ENCODE measurements around the gene SSPN.

SSPN gene

GRCh38 chr12:26283617-26284016, 88.2 kb downstream of the SSPN start:
- Histone ChIP-seq H3K9ac (ENCODE audit: low read length) (no peak overlapping the region), H3K27me3 (ENCODE audit: insufficient read depth, low read length, poor library complexity) (no peaks in the 10 kb centered on the region), H2AK5ac (ENCODE audit: low read length) (no peak overlapping the region), H4K5ac (ENCODE audit: low read length) (no peak overlapping the region), H3K36me3 (ENCODE audit: control insufficient read depth, insufficient read depth, low read length) (no peaks in the 10 kb centered on the region), H3K56ac (ENCODE audit: low read length) (no peak overlapping the region), H2BK15ac (replicated peaks; ENCODE audit: low read depth) (no peak overlapping the region), H3K4me1 (ENCODE audit: control insufficient read depth, low read depth, low read length) (no peaks in the 10 kb centered on the region), H3K79me2 (ENCODE audit: control insufficient read depth, insufficient read depth, low read length) (no peaks in the 10 kb centered on the region), H3K4me2 (ENCODE audit: low read length) (no peak overlapping the region), H3K23ac (ENCODE audit: low read length) (no peak overlapping the region), H2BK5ac (ENCODE audit: low read length) (no peak overlapping the region), H4K8ac (ENCODE audit: low read depth, low read length) (no peak overlapping the region), H3K4ac (ENCODE audit: low read depth, low read length) (no peak overlapping the region), H2BK120ac (ENCODE audit: low read depth, low read length) (no peak overlapping the region), H3K27ac (ENCODE audit: low read depth, low read length) (no peak overlapping the region), H3K4me3 (ENCODE audit: low read length) (no peak overlapping the region), H3K18ac (ENCODE audit: low read length) (no peak overlapping the region), H3K79me1 (ENCODE audit: low read length) (no peaks in the 10 kb centered on the region)
- WGBS (ENCODE audit: extremely low coverage, insufficient coverage, low lambda C conversion rate) = no CpG with 5 or more reads among the region's 2 CpGs
- no peak for DNase-seq

- Histone ChIP-seq H3K79me1 (ENCODE audit: low read length) (no peaks in the 10 kb centered on the region), H3K4ac (ENCODE audit: low read depth, low read length) (no peak overlapping the region), H2BK15ac (replicated peaks; ENCODE audit: low read depth) (no peak overlapping the region), H3K9ac (ENCODE audit: low read length) (no peak overlapping the region), H2AK5ac (ENCODE audit: low read length) (no peak overlapping the region), H3K79me2 (ENCODE audit: control insufficient read depth, insufficient read depth, low read length) (no peaks in the 10 kb centered on the region), H2BK120ac (ENCODE audit: low read depth, low read length) (no peak overlapping the region), H3K27ac (ENCODE audit: low read depth, low read length) (no peak overlapping the region), H3K27me3 (ENCODE audit: insufficient read depth, low read length, poor library complexity) (no peaks in the 10 kb centered on the region), H4K5ac (ENCODE audit: low read length) (no peak overlapping the region), H2BK5ac (ENCODE audit: low read length) (no peak overlapping the region), H3K18ac (ENCODE audit: low read length) (no peak overlapping the region), H3K4me1 (ENCODE audit: control insufficient read depth, low read depth, low read length) (no peaks in the 10 kb centered on the region), H4K8ac (ENCODE audit: low read depth, low read length) (no peak overlapping the region), H3K23ac (ENCODE audit: low read length) (no peak overlapping the region), H3K56ac (ENCODE audit: low read length) (no peak overlapping the region), H3K4me3 (ENCODE audit: low read length) (no peak overlapping the region), H3K36me3 (ENCODE audit: control insufficient read depth, insufficient read depth, low read length) (no peaks in the 10 kb centered on the region), H3K4me2 (ENCODE audit: low read length) (no peak overlapping the region)
- no CpG with 5 or more reads among the region's 1 CpG for WGBS (ENCODE audit: extremely low coverage, insufficient coverage, low lambda C conversion rate)
- no peak for DNase-seq
Measured at GRCh38 chr12:26285401-26285800, 90.0 kb downstream of the SSPN start.

GRCh38 chr12:26286186-26286585, 90.8 kb downstream of the SSPN start:
- H3K18ac ChIP-seq (ENCODE audit: low read length) = no peak overlapping the region
- H4K8ac ChIP-seq (ENCODE audit: low read depth, low read length) = no peak overlapping the region
- no peak overlapping the region for H4K5ac ChIP-seq (ENCODE audit: low read length)
- no peaks in the 10 kb centered on the region for H3K36me3 ChIP-seq (ENCODE audit: control insufficient read depth, insufficient read depth, low read length)
- H3K79me1 ChIP-seq (ENCODE audit: low read length) = no peaks in the 10 kb centered on the region
- H2BK15ac ChIP-seq (replicated peaks; ENCODE audit: low read depth) = no peak overlapping the region
- no peak overlapping the region for H2AK5ac ChIP-seq (ENCODE audit: low read length)
- no peaks in the 10 kb centered on the region for H3K27me3 ChIP-seq (ENCODE audit: insufficient read depth, low read length, poor library complexity)
- H3K4me3 ChIP-seq (ENCODE audit: low read length) = no peak overlapping the region
- H3K4ac ChIP-seq (ENCODE audit: low read depth, low read length) = no peak overlapping the region
- no peak overlapping the region for H3K9ac ChIP-seq (ENCODE audit: low read length)
- H3K4me2 ChIP-seq (ENCODE audit: low read length) = no peak overlapping the region
- no peak overlapping the region for H2BK5ac ChIP-seq (ENCODE audit: low read length)
- no peak overlapping the region for H3K23ac ChIP-seq (ENCODE audit: low read length)
- no peak overlapping the region for H3K56ac ChIP-seq (ENCODE audit: low read length)
- WGBS (ENCODE audit: extremely low coverage, insufficient coverage, low lambda C conversion rate) = no CpG with 5 or more reads among the region's 6 CpGs
- no peaks in the 10 kb centered on the region for H3K4me1 ChIP-seq (ENCODE audit: control insufficient read depth, low read depth, low read length)
- no peaks in the 10 kb centered on the region for H3K79me2 ChIP-seq (ENCODE audit: control insufficient read depth, insufficient read depth, low read length)
- DNase-seq = no peak
- H2BK120ac ChIP-seq (ENCODE audit: low read depth, low read length) = no peak overlapping the region
- H3K27ac ChIP-seq (ENCODE audit: low read depth, low read length) = no peak overlapping the region

- Histone ChIP-seq H3K4ac (ENCODE audit: low read depth, low read length) (no peak overlapping the region), H3K36me3 (ENCODE audit: control insufficient read depth, insufficient read depth, low read length) (no peaks in the 10 kb centered on the region), H3K9ac (ENCODE audit: low read length) (no peak overlapping the region), H4K8ac (ENCODE audit: low read depth, low read length) (no peak overlapping the region), H3K23ac (ENCODE audit: low read length) (no peak overlapping the region), H4K5ac (ENCODE audit: low read length) (no peak overlapping the region), H3K27me3 (ENCODE audit: insufficient read depth, low read length, poor library complexity) (no peaks in the 10 kb centered on the region), H3K4me1 (ENCODE audit: control insufficient read depth, low read depth, low read length) (no peaks in the 10 kb centered on the region), H3K4me2 (ENCODE audit: low read length) (no peak overlapping the region), H2AK5ac (ENCODE audit: low read length) (no peak overlapping the region), H3K27ac (ENCODE audit: low read depth, low read length) (no peak overlapping the region), H3K18ac (ENCODE audit: low read length) (no peak overlapping the region), H2BK5ac (ENCODE audit: low read length) (no peak overlapping the region), H3K79me2 (ENCODE audit: control insufficient read depth, insufficient read depth, low read length) (no peaks in the 10 kb centered on the region), H2BK120ac (ENCODE audit: low read depth, low read length) (no peak overlapping the region), H3K56ac (ENCODE audit: low read length) (no peak overlapping the region), H3K79me1 (ENCODE audit: low read length) (no peaks in the 10 kb centered on the region), H2BK15ac (replicated peaks; ENCODE audit: low read depth) (no peak overlapping the region), H3K4me3 (ENCODE audit: low read length) (no peak overlapping the region)
- no peak for DNase-seq
- no CpG with 5 or more reads among the region's 14 CpGs for WGBS (ENCODE audit: extremely low coverage, insufficient coverage, low lambda C conversion rate)
Measured at GRCh38 chr12:26287671-26288381, 92.5 kb downstream of the SSPN start.

- Histone ChIP-seq H3K56ac (ENCODE audit: low read length) (no peak overlapping the region), H3K27me3 (ENCODE audit: insufficient read depth, low read length, poor library complexity) (no peaks in the 10 kb centered on the region), H3K18ac (ENCODE audit: low read length) (no peak overlapping the region), H3K79me1 (ENCODE audit: low read length) (no peaks in the 10 kb centered on the region), H3K79me2 (ENCODE audit: control insufficient read depth, insufficient read depth, low read length) (no peaks in the 10 kb centered on the region), H3K27ac (ENCODE audit: low read depth, low read length) (no peak overlapping the region), H3K23ac (ENCODE audit: low read length) (no peak overlapping the region), H2BK15ac (replicated peaks; ENCODE audit: low read depth) (no peak overlapping the region), H4K8ac (ENCODE audit: low read depth, low read length) (no peak overlapping the region), H3K36me3 (ENCODE audit: control insufficient read depth, insufficient read depth, low read length) (no peaks in the 10 kb centered on the region), H3K4ac (ENCODE audit: low read depth, low read length) (no peak overlapping the region), H3K4me3 (ENCODE audit: low read length) (no peak overlapping the region), H4K5ac (ENCODE audit: low read length) (no peak overlapping the region), H2BK5ac (ENCODE audit: low read length) (no peak overlapping the region), H2BK120ac (ENCODE audit: low read depth, low read length) (no peak overlapping the region), H3K4me1 (ENCODE audit: control insufficient read depth, low read depth, low read length) (no peaks in the 10 kb centered on the region), H2AK5ac (ENCODE audit: low read length) (no peak overlapping the region), H3K9ac (ENCODE audit: low read length) (no peak overlapping the region), H3K4me2 (ENCODE audit: low read length) (no peak overlapping the region)
- whole genome bisulfite sequencing (ENCODE audit: extremely low coverage, insufficient coverage, low lambda C conversion rate) = no CpG with 5 or more reads among the region's 2 CpGs
- no peak for DNase-seq
Measured at GRCh38 chr12:26290565-26290964, 95.2 kb downstream of the SSPN start.

- Histone ChIP-seq H3K27me3 (ENCODE audit: insufficient read depth, low read length, poor library complexity) (no peaks in the 10 kb centered on the region), H3K23ac (ENCODE audit: low read length) (no peak overlapping the region), H2BK120ac (ENCODE audit: low read depth, low read length) (no peak overlapping the region), H3K4me3 (ENCODE audit: low read length) (no peak overlapping the region), H3K4ac (ENCODE audit: low read depth, low read length) (no peak overlapping the region), H3K18ac (ENCODE audit: low read length) (no peak overlapping the region), H2AK5ac (ENCODE audit: low read length) (no peak overlapping the region), H4K5ac (ENCODE audit: low read length) (no peak overlapping the region), H3K36me3 (ENCODE audit: control insufficient read depth, insufficient read depth, low read length) (no peaks in the 10 kb centered on the region), H3K27ac (ENCODE audit: low read depth, low read length) (no peak overlapping the region), H2BK15ac (replicated peaks; ENCODE audit: low read depth) (no peak overlapping the region), H3K79me2 (ENCODE audit: control insufficient read depth, insufficient read depth, low read length) (no peaks in the 10 kb centered on the region), H3K9ac (ENCODE audit: low read length) (no peak overlapping the region), H3K56ac (ENCODE audit: low read length) (no peak overlapping the region), H2BK5ac (ENCODE audit: low read length) (no peak overlapping the region), H3K79me1 (ENCODE audit: low read length) (no peaks in the 10 kb centered on the region), H3K4me1 (ENCODE audit: control insufficient read depth, low read depth, low read length) (no peaks in the 10 kb centered on the region), H3K4me2 (ENCODE audit: low read length) (no peak overlapping the region), H4K8ac (ENCODE audit: low read depth, low read length) (no peak overlapping the region)
- no CpG with 5 or more reads among the region's 1 CpG for WGBS (ENCODE audit: extremely low coverage, insufficient coverage, low lambda C conversion rate)
- no peak for DNase-seq
Measured at GRCh38 chr12:26292596-26292995, 97.2 kb downstream of the SSPN start.

Measured in mesendoderm (in vitro differentiated cells).